GM10266 (cell line): Measurements from ENCODE around the gene SPATC1L.

ENCODE experiments used
- DNase-seq: peaks from one replicate; pipeline ENCODE4 v3.0.0; 2012; ENCODE audit errors: extremely low spot score
- CTCF ChIP-seq: IDR thresholded peaks from 2 replicates; pipeline ENCODE4 v1.5.1; 2012; ENCODE audit warnings: mild to moderate bottlenecking, low read depth; ENCODE audit not compliant: control insufficient read depth, insufficient read depth; ENCODE audit errors: missing control alignments

SPATC1L gene

DNA sequence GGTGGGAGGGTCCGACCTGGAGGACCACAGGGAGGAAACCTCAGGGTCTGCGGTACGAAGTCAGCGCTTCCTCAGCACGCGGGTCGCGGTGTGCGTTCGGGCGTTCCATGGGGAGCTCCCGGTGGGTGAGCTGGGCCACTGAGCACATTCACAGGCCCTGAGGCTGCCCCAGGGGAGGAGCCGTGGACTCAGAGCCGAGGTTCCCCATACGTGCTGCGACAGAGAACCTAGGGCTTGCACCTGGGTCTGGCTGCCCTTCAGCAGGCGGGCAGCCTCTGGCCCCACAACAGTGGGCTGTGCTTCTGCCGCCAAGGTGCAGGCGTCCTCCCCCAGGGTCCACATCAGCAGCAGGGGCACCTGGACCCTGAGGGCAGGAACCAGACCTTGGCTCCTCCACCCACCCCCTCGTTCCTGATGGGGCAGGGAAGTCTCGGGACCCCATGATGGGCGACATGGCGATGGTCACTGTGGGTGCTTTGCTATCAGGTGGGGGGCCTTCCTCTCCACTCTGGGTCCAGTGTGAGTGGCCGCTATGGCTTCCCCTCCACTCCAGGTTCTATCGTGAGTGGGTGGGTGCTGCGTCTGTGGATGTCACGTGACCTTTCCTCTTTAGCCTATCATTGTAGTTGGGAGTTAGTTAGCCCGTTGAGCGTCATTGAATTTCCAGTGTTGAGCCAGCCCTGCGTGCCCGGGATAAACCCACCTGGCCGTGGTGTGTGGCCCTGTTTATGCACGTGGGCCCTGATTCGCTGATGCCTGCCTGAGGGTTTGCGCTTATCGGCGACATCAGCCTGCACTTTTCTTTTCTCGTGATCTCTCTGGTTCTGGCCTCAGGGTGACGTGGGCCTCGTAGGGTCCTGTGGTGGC lies 56.8 kb downstream of the SPATC1L start:
- TF ChIP-seq CTCF, result no peak
- no peak for DNase-seq

GRCh38 chr21:46126309-46127238 lies 57.7 kb downstream of the SPATC1L start:
- DNase-seq, result no peak
- TF ChIP-seq CTCF, result no peak

GRCh38 chr21:46125846-46126301 lies 58.4 kb downstream of the SPATC1L start:
- no peak for TF ChIP-seq CTCF
- DNase-seq, result no peak

- no peak for TF ChIP-seq CTCF
- DNase-seq, result no peak
Measured at GRCh38 chr21:46124926-46125845, 59.1 kb downstream of the SPATC1L start.

DNA sequence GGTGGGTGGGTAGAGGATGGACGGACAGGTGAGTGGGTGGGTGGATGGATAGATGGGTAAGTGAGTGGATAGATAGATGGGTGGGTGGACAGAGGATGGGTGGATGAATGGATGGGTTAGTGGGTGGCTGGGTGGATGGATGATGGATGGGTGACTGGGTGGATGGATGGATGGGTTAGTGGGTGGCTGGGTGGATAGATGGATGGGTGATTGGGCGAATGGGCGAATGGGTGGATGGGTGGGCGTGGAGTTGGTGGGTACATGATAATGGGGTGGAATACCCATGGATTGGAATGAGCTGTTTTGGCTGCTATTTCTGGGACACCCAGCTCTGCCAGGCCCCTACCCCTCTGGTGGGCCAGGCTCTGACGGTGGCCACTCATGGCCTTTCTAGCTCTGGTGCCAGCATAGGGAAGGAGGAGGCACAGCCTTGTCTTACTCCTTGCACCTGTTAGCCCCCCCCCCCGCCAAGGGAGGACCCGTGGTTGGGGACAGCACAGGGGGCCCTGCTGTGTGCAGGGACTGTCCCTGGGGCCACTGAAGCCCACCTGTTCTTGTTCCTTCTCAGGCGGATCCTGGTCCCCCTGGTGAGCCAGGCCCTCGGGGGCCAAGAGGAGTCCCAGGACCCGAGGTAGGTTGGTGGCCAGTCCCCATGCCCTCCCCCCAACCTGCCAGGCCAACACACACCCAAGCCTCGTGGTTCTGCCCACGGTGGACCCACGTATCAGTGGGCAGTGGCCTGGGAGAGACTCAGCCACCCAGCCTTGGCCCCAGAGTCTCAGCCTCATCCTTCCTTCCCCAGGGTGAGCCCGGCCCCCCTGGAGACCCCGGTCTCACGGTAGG lies 60.0 kb downstream of the SPATC1L start:
- no peak for TF ChIP-seq CTCF
- DNase-seq, result no peak
